Calu3 (cell line): ENCODE data around the gene GPR180. TPM values are rescaled to one million over a fixed set of nuclear protein-coding genes. Genes with fewer than 3 reads are reported as not detected.

Experiments
- BruUV-seq: library from RNA; stranded (reverse); fragments of 400-500 nt; replicated peaks from 2 replicates; lab custom pipeline; 2021; lab: Mats Ljungman, UMichigan
- CTCF ChIA-PET: fragments of 300-600 bp; sonication (Branson Sonifier 250); formaldehyde crosslinking; loops from one replicate; lab custom pipeline; 2022; ENCODE audit warnings: antibody characterized with exemption; lab: Charles Lee
- DNase-seq: peaks from one replicate; pipeline ENCODE4 v3.0.0; 2022
- H3K27ac Mint-ChIP-seq: one replicate; pipeline ENCODE4 v1.8.0; 2022; ENCODE audit warnings: mixed read lengths; ENCODE audit not compliant: unreplicated experiment
- H3K27me3 Mint-ChIP-seq: one replicate; pipeline ENCODE4 v1.8.0; 2022; ENCODE audit warnings: mixed read lengths; ENCODE audit not compliant: unreplicated experiment
- H3K36me3 Mint-ChIP-seq: one replicate; pipeline ENCODE4 v1.8.0; 2022; ENCODE audit warnings: mild to moderate bottlenecking, moderate library complexity, mixed read lengths; ENCODE audit not compliant: insufficient read depth, unreplicated experiment
- H3K4me1 Mint-ChIP-seq: one replicate; pipeline ENCODE4 v1.8.0; 2022; ENCODE audit warnings: mild to moderate bottlenecking, low read depth, mixed read lengths; ENCODE audit not compliant: unreplicated experiment
- H3K4me3 Mint-ChIP-seq: one replicate; pipeline ENCODE4 v1.8.0; 2022; ENCODE audit warnings: mild to moderate bottlenecking, low read depth, moderate library complexity, mixed read lengths; ENCODE audit not compliant: unreplicated experiment
- H3K9me3 Mint-ChIP-seq: one replicate; pipeline ENCODE4 v1.8.0; 2022; ENCODE audit warnings: low read depth, mixed read lengths; ENCODE audit not compliant: unreplicated experiment
- CTCF ChIP-seq: fragments of 200-600 bp; IDR thresholded peaks from one replicate; pipeline ENCODE4 v1.8.0; 2022; ENCODE audit warnings: antibody characterized with exemption; ENCODE audit not compliant: unreplicated experiment
- intact Hi-C: fragments of 100-400 bp; cut with micrococcal nuclease; formaldehyde crosslinking; loops from one replicate; pipeline ENCODE4 v1.10.0; 2022; ENCODE audit not compliant: unreplicated experiment
- total RNA-seq: library from RNA; stranded (reverse); gene quantifications from 2 replicates; pipeline ENCODE4 v1.2.3, GENCODE V29; 2022

Gene GPR180
- total RNA-seq, 1 experiment from 2014 or later = 3.4 TPM

GRCh38 chr13:94595950-94596574 is 5.6 kb upstream of the GPR180 start, which contains the start of gene TGDS:
TSS of gene TGDS (minus strand) at chr13:94596152. CDS start at chr13:94596136, 16 bp downstream.
- intact Hi-C loops = no loop called here
- BruUV-seq = no TSS peak
- no peak for TF ChIP-seq CTCF
- Mint-ChIP-seq H3K27me3 (no peaks in the 10 kb centered on the region), H3K4me1 (peaks cover 8% of the 10 kb centered on the region), H3K27ac (peak within 1 kb of the TSS; percentile 73), H3K9me3 (peaks cover 3% of the 10 kb centered on the region), H3K36me3 (peaks cover 17% of the 10 kb centered on the region), H3K4me3 (peak within 1 kb of the TSS; percentile 84)
- peak; percentile 66 for DNase-seq
- CTCF ChIA-PET = no interaction called here

GRCh38 chr13:94596575-94596971 is 5.1 kb upstream of the GPR180 start:
- peaks cover 3% of the 10 kb centered on the region for H3K9me3 Mint-ChIP-seq
- H3K4me1 Mint-ChIP-seq = peaks cover 8% of the 10 kb centered on the region
- H3K27me3 Mint-ChIP-seq = no peaks in the 10 kb centered on the region
- no peak overlapping the region for H3K27ac Mint-ChIP-seq
- H3K36me3 Mint-ChIP-seq = peaks cover 18% of the 10 kb centered on the region
- intact Hi-C loops = no loop called here
- CTCF ChIA-PET = no interaction called here
- peak overlapping the region; percentile 84 for H3K4me3 Mint-ChIP-seq
- no TSS peak for BruUV-seq
- DNase-seq = no peak
- TF ChIP-seq CTCF = no peak

GRCh38 chr13:94598281-94598680 is 3.4 kb upstream of the GPR180 start:
- intact Hi-C loops = no loop called here
- H3K27me3 Mint-ChIP-seq = no peaks in the 10 kb centered on the region
- peaks cover 28% of the 10 kb centered on the region for H3K36me3 Mint-ChIP-seq
- no TSS peak for BruUV-seq
- H3K27ac Mint-ChIP-seq = no peak overlapping the region
- CTCF ChIA-PET = no interaction called here
- no peak overlapping the region for H3K4me3 Mint-ChIP-seq
- H3K4me1 Mint-ChIP-seq = peaks cover 8% of the 10 kb centered on the region
- DNase-seq = no peak
- TF ChIP-seq CTCF = no peak
- H3K9me3 Mint-ChIP-seq = peaks cover 3% of the 10 kb centered on the region

- Mint-ChIP-seq H3K4me1 (peaks cover 5% of the 10 kb centered on the region), H3K4me3 (no peak overlapping the region), H3K27ac (no peak overlapping the region), H3K36me3 (peaks cover 26% of the 10 kb centered on the region), H3K27me3 (no peaks in the 10 kb centered on the region), H3K9me3 (peaks cover 3% of the 10 kb centered on the region)
- intact Hi-C loops = no loop called here
- CTCF ChIA-PET = no interaction called here
- no peak for TF ChIP-seq CTCF
- no peak for DNase-seq
- BruUV-seq = no TSS peak
Observed at GRCh38 chr13:94599877-94600276, 1.8 kb upstream of the GPR180 start.
